Measurements from ENCODE around the gene COQ8A. TPM values are rescaled to one million over a fixed set of nuclear protein-coding genes. Genes with fewer than 3 reads are reported as not detected.

Gene COQ8A
- total and polyA plus RNA-seq, 12 donors, result 30.1 to 990 (median 405) TPM

DNA sequence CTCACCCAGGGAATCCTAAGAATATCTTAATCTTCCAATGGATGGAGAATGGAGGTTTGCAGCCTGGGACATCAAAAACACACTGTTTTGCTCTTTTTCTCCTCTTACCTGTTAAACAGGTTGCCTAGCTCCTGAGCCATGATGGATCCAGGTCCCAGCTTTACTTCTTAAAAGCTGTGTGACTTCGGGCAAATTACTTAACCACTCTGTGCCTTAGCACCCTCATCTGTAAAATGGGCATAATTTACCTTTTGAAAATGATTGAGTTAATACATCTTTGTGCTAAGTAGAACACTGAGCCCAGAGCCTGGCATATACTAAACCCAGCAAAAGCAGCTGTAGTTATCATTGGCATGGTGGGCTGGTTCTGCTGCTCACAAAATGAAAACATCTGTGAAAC is 10.2 kb downstream of the COQ8A start:
- no peak for DNase-seq
- 88 to 100% (median 97%) methylated on average over 1 of the region's 1 CpG for WGBS, 4 donors
- H3K9me3 ChIP-seq (replicated peaks in 1 of 3), result no peaks in the 10 kb centered on the region
- TF ChIP-seq POLR2A (IDR thresholded peaks at IDR 0.05), result no peak
- TF ChIP-seq, protein P1, sequence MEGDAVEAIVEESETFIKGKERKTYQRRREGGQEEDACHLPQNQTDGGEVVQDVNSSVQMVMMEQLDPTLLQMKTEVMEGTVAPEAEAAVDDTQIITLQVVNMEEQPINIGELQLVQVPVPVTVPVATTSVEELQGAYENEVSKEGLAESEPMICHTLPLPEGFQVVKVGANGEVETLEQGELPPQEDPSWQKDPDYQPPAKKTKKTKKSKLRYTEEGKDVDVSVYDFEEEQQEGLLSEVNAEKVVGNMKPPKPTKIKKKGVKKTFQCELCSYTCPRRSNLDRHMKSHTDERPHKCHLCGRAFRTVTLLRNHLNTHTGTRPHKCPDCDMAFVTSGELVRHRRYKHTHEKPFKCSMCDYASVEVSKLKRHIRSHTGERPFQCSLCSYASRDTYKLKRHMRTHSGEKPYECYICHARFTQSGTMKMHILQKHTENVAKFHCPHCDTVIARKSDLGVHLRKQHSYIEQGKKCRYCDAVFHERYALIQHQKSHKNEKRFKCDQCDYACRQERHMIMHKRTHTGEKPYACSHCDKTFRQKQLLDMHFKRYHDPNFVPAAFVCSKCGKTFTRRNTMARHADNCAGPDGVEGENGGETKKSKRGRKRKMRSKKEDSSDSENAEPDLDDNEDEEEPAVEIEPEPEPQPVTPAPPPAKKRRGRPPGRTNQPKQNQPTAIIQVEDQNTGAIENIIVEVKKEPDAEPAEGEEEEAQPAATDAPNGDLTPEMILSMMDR (IDR thresholded peaks at IDR 0.05), result no peak
- H3K4me3 ChIP-seq, result no peak overlapping the region
- peaks cover 27 to 50% of the 10 kb centered on the region in 2 donors for H3K4me1 ChIP-seq (replicated peaks in 1 of 2)
- no peaks in the 10 kb centered on the region for H3K27me3 ChIP-seq
- peaks cover 0 to 4% of the 10 kb centered on the region in 2 donors for H3K36me3 ChIP-seq (replicated peaks in 1 of 2)
- intact Hi-C loops (cut with DNase I), result no loop called here
- H3K27ac ChIP-seq, result no peak overlapping the region

DNA sequence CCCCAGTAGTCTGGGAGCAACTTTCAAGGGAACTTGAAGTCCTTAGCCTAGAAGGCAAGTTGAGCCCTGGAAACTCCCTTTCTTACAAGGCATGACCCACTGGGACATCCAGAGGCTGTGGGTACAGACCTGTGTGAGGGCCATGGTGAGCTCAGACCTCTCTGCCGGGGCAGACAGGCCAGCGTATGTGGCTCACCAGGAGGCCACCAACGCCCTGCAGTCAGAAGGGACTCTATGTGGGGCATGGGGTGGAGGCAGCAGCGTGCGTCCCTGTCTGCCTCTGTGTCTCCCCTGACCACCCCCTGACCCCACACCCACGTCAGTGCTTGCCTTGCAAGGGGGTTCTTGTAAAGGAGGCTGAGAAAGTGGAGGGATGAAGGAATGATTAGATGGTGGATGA is 10.8 kb downstream of the COQ8A start:
- TF ChIP-seq POLR2A (IDR thresholded peaks at IDR 0.05), result no peak
- TF ChIP-seq, protein P1 (IDR thresholded peaks at IDR 0.05), result no peak
- Histone ChIP-seq H3K27ac (no peak overlapping the region), H3K9me3 (replicated peaks in 1 of 3) (no peaks in the 10 kb centered on the region), H3K27me3 (no peaks in the 10 kb centered on the region), H3K4me1 (replicated peaks in 1 of 2) (peaks cover 22 to 45% of the 10 kb centered on the region in 2 donors), H3K4me3 (no peak overlapping the region), H3K36me3 (replicated peaks in 1 of 2) (peaks cover 0 to 4% of the 10 kb centered on the region in 2 donors)
- WGBS, 4 donors, result 49 to 100% (median 76%) methylated on average over 1 to 6 of the region's 6 CpGs
- peak in 3 of 7 donors; percentile 12 to 49 (median 26) for DNase-seq
- intact Hi-C loops (cut with DNase I), result no loop called here

DNA sequence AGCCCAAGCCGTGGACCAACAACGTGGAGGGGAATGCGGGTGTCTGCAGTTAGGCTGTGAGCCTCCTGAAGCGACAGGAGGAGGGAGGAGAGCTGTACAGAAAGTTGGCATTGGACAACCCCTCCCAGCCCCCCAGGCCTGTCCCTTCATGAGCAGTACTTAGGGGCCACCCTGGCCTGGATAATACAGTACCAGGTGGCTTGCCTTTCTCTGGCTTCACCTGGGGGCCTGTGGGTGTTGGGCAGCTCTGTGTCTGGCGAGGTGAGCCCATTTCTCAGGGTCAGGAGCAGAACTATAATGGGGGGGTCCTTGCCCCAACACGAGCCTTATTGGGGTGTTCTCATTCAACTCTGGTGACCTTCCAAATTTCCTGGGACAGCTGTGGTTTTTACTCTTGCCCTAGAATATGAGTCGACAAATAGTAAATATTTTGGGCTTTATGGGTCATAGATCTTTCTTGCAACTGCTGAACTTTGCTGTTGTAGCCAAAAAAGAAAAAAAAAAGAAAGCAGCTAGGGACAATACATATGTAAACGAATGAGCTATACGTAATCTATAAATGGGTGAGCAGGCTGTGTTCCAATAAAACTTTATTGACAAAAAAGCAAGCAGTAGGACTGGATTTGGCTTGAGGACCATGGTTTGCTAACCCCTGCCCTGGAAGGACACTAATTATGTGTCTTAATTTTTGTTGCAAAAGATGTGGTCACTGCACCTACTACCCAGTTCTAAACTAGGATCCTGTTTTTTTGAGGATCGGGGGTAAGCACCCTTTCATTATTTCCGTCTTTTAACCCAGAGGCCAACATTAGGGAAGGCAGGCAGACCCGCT is 11.4 kb downstream of the COQ8A start:
- intact Hi-C loops (cut with DNase I), result no loop called here
- peak in 3 of 7 donors; percentile 10 to 46 (median 19) for DNase-seq
- no peaks in the 10 kb centered on the region for H3K27me3 ChIP-seq
- no peak overlapping the region for H3K27ac ChIP-seq
- TF ChIP-seq, protein P1 (IDR thresholded peaks at IDR 0.05), result no peak
- TF ChIP-seq POLR2A (IDR thresholded peaks at IDR 0.05), result no peak
- no peak overlapping the region for H3K4me3 ChIP-seq
- H3K4me1 ChIP-seq (replicated peaks in 1 of 2), result peaks cover 16 to 39% of the 10 kb centered on the region in 2 donors
- H3K9me3 ChIP-seq (replicated peaks in 1 of 3), result no peaks in the 10 kb centered on the region
- peaks cover 0 to 4% of the 10 kb centered on the region in 2 donors for H3K36me3 ChIP-seq (replicated peaks in 1 of 2)
- 79 to 83% (median 82%) methylated on average over 12 of the region's 12 CpGs for WGBS, 4 donors

DNA sequence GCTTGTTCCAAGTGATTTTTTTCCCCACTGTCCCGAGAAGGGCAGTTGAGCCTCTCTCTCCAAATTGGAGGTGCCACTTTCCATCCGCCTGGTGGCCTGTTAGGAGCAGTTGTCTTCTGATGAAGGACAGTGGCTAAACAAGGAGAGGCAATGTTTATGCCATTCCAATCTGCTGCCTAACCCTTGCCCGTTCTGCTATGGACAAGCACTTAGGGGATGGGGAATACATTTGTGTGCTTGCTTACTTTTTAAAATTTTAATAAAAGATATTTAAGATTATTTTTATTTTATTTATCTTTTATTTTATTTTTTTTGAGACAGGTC is 12.0 kb downstream of the COQ8A start:
- no peak for TF ChIP-seq POLR2A (IDR thresholded peaks at IDR 0.05)
- TF ChIP-seq, protein P1 (IDR thresholded peaks at IDR 0.05), result no peak
- Histone ChIP-seq H3K36me3 (replicated peaks in 1 of 2) (peaks cover 0 to 4% of the 10 kb centered on the region in 2 donors), H3K9me3 (replicated peaks in 1 of 3) (no peaks in the 10 kb centered on the region), H3K27ac (no peak overlapping the region), H3K4me1 (replicated peaks in 1 of 2) (peaks cover 12 to 33% of the 10 kb centered on the region in 2 donors), H3K4me3 (no peak overlapping the region), H3K27me3 (no peaks in the 10 kb centered on the region)
- intact Hi-C loops (cut with DNase I), result no loop called here
- 88 to 100% (median 92%) methylated on average over 3 of the region's 3 CpGs for WGBS, 4 donors
- DNase-seq, result peak in 3 of 7 donors; percentile 4 to 44 (median 18)

Measured in adrenal gland (tissue), 12 donors.